Astrocyte (in vitro differentiated cells and primary cell): ENCODE results near the gene CAMKMT.

Experiments
- CTCF ChIP-seq: IDR thresholded peaks from 2 replicates; pipeline ENCODE4 v1.5.1; 2011; ENCODE audit warnings: low read depth, mild to moderate bottlenecking, inconsistent platforms, low read length, moderate library complexity; ENCODE audit not compliant: insufficient read depth
- EZH2 ChIP-seq: IDR thresholded peaks from 2 replicates; pipeline ENCODE4 v1.6.1; 2012; ENCODE audit warnings: mild to moderate bottlenecking, low read length, inconsistent platforms; ENCODE audit not compliant: insufficient read depth

GRCh38 chr2:44599130-44599529 lies 237.4 kb downstream of the CAMKMT start:
- TF ChIP-seq CTCF: no peak
- no peak for TF ChIP-seq EZH2
